Activated CD8-positive, alpha-beta memory T cell treated with anti-CD3 and anti-CD28 coated beads for 1 hour (primary cell): ENCODE results near the gene OR2T34.
"Not testable (repeated sequence)": the region's sequence is repeated elsewhere in the genome, so short reads cannot be mapped to it uniquely, and the experiment has no call there.

ENCODE experiments used
- DNase-seq, 2 donors: peaks; one replicate each; pipeline ENCODE4 v3.0.0-alpha.2; 2020; ENCODE audit warnings: low read depth in 1 of 2; ENCODE audit errors: extremely low read depth in 1 of 2

Gene OR2T34, protein sequence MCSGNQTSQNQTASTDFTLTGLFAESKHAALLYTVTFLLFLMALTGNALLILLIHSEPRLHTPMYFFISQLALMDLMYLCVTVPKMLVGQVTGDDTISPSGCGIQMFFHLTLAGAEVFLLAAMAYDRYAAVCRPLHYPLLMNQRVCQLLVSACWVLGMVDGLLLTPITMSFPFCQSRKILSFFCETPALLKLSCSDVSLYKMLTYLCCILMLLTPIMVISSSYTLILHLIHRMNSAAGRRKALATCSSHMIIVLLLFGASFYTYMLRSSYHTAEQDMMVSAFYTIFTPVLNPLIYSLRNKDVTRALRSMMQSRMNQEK

GRCh38 chr1:248574657-248575056 lies at the start of gene OR2T34:
Gene OR2T34 (minus strand): TSS chr1:248574757. CDS start chr1:248574757, 0 bp downstream.
- DNase-seq: not testable (repeated sequence)

DNA sequence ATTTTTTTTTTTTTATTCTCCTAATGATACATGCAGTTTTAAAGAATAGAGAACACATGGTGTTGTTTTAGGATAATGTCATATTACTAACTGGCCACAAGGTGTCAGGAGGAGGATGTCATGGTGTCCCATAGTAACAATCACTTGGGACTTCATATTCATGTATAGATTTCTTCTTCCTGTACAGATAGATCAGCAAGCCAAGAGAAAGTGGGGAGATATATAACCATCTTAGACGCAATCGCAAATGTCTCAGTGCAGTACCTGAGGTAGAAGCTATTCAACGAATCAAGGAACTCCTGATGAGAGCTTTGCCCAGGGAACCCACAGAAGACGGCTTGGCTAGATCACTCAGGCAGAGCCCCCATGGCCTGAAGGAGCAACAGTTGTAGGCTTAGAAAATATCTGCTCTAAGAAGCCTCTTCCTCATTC lies 48.0 kb upstream of the OR2T34 start:
- DNase-seq: no peak

DNA sequence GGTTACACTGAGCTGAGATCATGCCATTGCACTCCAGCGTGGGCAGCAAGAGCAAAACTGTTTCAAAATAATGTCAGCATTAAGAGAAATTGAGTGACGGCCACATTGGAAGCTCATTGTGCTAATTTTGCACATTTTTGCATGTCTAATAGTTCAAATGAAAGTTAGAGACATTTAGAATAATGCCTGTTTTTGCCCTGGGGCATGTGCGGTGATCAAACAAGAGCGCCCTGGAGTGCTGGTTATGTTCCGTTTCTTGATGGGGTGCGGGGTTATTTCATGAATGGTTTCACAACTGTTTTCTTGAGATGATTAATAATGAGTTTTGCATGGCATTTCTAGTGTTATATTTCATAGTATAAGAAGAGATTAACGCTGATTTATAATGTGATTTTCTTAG lies 47.2 kb upstream of the OR2T34 start:
- no peak for DNase-seq

- peak in 1 of 2 donors; percentile 7 for DNase-seq
These were observed 44.3 kb upstream of the OR2T34 start for GRCh38 chr1:248618878-248619277.

DNA sequence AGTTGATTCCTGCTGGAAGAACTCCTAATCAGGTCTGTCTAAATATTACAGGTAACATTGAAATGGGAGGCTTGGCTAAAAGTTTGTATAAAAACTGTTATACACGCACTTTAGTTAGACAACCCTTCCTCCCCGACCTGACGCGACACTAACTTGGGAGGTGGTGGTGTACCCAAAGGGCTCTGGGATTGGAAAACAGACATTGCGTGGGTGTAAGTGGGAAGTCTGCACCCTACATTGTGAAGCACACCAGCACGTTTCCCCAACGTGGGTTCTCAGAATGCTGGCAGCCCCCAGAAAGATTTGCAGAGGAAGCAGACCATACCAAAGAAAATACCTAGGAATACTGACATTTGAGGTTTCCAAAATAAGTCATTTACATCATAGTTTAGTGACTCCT lies 43.6 kb upstream of the OR2T34 start:
- DNase-seq: no peak

DNA sequence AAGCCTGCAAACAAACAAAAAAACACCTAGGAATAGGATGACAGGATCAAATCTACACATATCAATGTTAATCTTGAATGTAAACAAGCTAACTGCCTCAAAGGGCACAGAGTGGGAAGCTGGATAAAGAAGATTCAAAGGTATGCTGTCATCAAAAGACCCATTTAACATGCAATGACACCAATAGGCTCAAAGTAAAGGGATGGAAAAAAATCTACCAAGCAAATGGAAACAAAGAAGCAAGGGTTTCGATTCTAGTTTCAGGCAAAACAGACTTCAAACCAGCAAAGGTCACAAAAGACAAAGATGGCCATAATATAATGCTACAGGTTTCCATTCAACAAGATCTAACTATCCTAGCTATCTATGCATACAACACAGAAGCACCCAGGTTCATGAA lies 39.2 kb upstream of the OR2T34 start:
- no peak for DNase-seq

DNA sequence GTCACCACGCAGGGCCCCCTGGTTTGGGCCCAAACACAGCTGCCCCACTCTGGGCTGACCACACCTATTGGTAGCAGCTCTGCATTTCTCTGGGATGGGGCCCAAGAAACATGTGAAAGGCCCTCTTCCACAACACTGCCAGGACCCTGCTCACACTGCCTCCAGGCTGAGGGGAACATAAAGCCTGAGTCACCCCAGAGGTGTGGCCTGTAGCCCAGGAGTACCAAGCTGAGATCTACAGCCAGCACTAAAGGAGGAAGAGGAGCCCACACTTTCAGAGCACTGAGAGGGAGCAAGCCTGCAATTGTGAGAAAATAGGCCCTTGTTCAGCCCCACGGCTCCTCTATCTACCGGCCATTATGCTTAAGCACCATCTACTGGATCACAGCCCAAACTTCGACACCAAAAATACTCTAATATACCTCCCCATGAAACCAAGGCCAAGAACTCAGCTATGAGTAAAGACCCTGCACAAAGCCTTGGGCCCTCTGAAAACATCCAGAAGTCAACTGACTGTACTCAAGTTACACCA lies 37.4 kb upstream of the OR2T34 start:
- no peak for DNase-seq

DNA sequence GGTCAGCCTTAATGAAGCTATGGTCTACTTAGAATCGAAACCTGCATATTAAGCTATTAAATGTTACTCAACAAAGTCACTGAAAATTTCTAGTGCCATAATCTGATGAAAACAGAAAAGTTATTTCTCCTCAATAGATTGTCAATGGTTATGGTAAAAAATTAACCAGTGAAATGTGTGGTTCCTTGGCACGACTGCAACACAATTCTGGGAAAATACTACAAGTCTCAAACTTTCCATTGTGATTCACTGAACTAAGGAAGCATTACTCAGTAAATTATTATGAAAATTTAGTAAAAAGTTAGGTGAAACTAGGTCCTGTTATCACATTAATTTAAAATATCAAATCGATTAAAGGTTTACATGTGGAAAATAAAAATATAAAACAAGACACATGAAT lies 35.7 kb upstream of the OR2T34 start:
- no peak for DNase-seq

DNA sequence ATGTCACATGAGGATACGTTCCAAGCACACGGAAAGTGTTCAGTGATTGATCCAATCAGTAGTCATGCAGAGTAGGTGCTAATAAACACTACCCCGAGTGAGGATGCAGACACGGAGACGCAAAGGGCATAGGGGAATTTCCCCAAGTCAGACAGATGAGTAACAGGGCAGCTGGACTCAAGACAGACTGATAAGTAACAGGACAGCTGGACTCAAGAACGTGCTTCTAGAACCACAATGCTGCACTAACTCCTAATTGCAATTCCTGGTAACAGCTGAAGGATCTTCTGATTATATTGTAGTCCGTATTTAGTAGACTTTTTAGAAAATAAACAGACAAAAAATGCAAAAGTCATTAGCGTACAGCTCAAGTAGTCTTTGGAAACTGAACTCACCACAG lies 24.8 kb upstream of the OR2T34 start:
- no peak for DNase-seq

- DNase-seq: no peak
These were observed 23.0 kb upstream of the OR2T34 start, which contains the start of gene OR2T10 for GRCh38 chr1:248597589-248597988. Gene OR2T10 (minus strand): TSS chr1:248597700. CDS start chr1:248593768, 3,932 bp downstream.

DNA sequence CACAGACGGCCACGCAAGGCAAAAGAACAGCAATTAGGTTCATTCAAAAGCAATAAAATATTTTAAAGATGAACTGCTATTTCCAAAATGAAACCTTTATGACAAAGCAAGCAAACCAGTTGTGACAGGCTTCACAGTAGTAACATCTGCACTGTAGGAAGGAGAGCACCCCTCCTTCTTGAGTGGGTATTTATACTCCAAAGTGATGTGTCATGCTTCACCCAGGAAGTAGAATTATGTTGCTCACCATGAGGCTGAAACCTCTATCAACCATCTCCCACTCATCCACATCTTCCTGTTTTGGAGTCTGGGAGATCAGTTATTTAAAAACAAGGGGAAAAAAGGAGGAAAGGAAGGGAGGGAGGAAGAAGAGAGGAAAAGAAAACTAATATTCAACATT lies 22.1 kb upstream of the OR2T34 start:
- DNase-seq: no peak

- no peak for DNase-seq
These were observed 18.7 kb upstream of the OR2T34 start for GRCh38 chr1:248593226-248593625.

DNA sequence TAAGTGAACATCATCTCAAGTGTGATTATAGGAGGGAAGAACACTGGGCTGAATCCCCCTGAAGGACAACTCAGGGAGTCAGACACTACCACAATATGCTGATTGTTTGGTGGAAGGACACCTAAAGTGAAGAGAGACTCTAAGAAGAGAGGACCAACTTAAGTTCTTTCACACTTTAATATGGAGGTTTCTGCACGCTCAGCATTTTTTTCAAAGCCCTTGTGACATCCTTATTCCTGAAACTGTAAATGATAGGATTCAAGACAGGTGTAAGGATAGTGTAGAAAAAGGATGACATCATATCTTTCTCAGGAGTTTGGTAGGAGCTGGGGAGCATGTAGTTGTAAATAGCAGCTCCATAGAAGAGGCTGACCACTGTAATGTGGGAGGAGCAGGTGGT lies 18.1 kb upstream of the OR2T34 start:
- no peak for DNase-seq

DNA sequence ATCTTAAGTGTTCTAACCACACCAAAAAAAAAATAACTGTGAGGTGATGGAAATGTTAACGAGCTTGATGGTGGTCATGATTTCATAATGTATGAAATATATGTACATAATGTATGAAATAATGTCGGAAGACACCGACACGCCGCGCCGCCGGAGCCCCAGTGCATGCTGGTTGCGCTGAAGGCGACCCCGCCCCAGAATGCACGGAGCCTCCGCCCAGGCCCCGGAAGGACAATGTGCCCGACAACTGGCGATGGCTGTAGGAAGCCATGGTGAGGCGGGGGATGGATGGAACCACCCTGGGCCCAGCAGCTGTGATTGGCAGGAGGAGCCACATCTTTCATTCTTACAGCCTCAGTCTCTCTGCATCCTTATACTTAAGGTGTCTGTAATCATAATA lies 15.5 kb upstream of the OR2T34 start:
- DNase-seq: no peak

GRCh38 chr1:248589334-248589733 lies 14.8 kb upstream of the OR2T34 start:
- DNase-seq: no peak

DNA sequence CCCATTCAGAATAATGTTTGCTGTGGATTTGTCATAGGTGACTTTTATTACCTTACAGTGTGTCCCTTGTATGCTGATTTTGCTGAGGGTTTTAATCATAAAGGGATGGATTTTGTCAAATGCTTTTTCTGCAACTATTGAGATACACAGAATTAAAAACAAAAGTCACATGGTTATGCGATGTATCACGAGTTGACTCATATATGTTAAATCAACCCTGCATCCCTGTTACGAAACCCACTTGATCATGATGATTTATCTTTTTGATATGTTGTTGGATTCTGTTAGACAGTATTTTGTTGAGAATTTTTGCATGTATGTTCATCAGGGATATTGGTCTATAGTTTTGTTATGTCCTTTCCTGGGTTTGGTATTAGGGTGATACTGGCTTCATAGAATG lies 10.7 kb upstream of the OR2T34 start:
- DNase-seq: no peak

GRCh38 chr1:248576260-248576980 lies 1.9 kb upstream of the OR2T34 start:
- no peak for DNase-seq

DNA sequence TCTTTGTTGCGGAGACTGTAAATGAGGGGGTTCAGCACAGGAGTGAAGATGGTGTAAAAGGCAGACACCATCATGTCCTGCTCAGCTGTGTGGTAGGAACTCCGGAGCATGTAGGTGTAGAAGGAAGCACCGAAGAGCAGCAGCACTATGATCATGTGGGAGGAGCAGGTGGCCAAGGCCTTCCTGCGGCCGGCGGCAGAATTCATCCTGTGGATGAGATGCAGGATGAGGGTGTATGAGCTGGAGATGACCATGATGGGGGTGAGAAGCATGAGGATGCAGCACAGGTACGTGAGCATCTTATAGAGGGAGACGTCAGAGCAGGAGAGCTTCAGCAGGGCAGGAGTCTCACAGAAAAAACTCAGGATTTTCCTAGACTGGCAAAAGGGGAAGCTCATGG lies 701 bp downstream of the OR2T34 start:
- not testable (repeated sequence) for DNase-seq

DNA sequence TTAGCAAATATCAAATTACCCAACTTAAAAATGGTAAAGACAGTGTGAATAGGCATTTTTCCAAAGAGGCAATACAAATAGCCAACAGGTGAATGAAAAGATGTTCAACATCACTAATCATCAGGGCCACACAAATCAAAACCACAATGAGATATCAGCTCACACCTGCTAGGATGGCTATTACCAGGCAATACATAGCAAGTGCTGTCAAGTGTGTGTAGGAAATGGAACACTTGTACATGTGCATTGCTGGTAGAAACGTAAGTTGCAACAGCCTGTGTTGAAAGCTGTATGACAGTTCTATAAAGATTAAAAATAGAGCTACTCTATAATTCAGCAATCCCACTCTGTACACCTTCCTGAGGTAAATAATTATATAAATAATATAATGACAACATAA lies 2.5 kb downstream of the OR2T34 start:
- not testable (repeated sequence) for DNase-seq

GRCh38 chr1:248570811-248571210 lies 3.7 kb downstream of the OR2T34 start:
- DNase-seq: not testable (repeated sequence)

DNA sequence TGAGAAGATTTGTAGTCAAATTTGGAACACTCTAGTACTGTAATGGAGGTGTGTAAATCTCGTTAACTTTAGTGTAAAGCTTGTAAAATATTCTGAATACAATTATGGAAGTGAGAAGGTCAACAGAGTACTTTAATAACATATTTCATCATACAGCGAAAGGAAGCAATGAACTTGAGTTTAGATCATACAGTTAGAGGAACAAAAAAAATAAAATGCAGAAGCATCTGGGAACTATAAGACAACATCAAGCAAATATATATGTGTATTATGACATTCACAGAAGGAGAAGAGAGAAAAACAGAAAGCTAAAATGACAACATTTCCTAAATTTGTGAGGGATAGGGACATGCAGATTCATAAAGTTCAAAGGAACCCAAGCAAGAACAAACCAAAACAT lies 5.5 kb downstream of the OR2T34 start:
- DNase-seq: not testable (repeated sequence)
